RWPE2 (cell line): ENCODE results near the gene PACSIN2.

Experiments used
- ATAC-seq: fragments of 200-7000 bp; cut with Tn5 transposase; 3 replicates; pipeline ENCODE4 v1.9.1; 2021; ENCODE audit warnings: low read depth
- DNase-seq: peaks from one replicate; pipeline ENCODE4 v3.0.0-alpha.2; 2020; ENCODE audit warnings: low spot score
- H3K27ac ChIP-seq: fragments of 450-650 bp; 2 replicates; pipeline ENCODE4 v1.5.1; 2017; ENCODE audit warnings: mild to moderate bottlenecking; ENCODE audit not compliant: poor library complexity, severe bottlenecking
- H3K27me3 ChIP-seq: fragments of 250-450 bp; sonication (Bioruptor Pico); 2 replicates; pipeline ENCODE4 v1.5.1; 2021; ENCODE audit warnings: mild to moderate bottlenecking, moderate library complexity; ENCODE audit not compliant: insufficient read depth, poor library complexity, severe bottlenecking
- H3K36me3 ChIP-seq: fragments of 250-450 bp; sonication (Bioruptor Pico); 2 replicates; pipeline ENCODE4 v1.5.1; 2020; ENCODE audit warnings: low read depth, mild to moderate bottlenecking, moderate library complexity
- H3K4me1 ChIP-seq: fragments of 250-450 bp; sonication (Bioruptor Pico); 2 replicates; pipeline ENCODE4 v1.5.1; 2021; ENCODE audit warnings: mild to moderate bottlenecking, moderate library complexity; ENCODE audit not compliant: insufficient read depth, poor library complexity, severe bottlenecking
- H3K4me3 ChIP-seq: fragments of 250-450 bp; sonication (Bioruptor Pico); 2 replicates; pipeline ENCODE4 v1.5.1; 2021; ENCODE audit warnings: mild to moderate bottlenecking, moderate library complexity; ENCODE audit not compliant: severe bottlenecking
- H3K9me3 ChIP-seq: fragments of 250-450 bp; sonication (Bioruptor Pico); 2 replicates; pipeline ENCODE4 v1.5.1; 2021; ENCODE audit warnings: mild to moderate bottlenecking, moderate library complexity; ENCODE audit not compliant: severe bottlenecking
- CTCF ChIP-seq: fragments of 450-650 bp; IDR thresholded peaks from one replicate; pipeline ENCODE4 v1.5.1; 2017; ENCODE audit warnings: mild to moderate bottlenecking, moderate library complexity; ENCODE audit not compliant: poor library complexity, severe bottlenecking

PACSIN2 gene

GRCh38 chr22:42984397-42984796, 30.6 kb downstream of the PACSIN2 start:
- Histone ChIP-seq H3K9me3 (no peaks in the 10 kb centered on the region), H3K27me3 (no peaks in the 10 kb centered on the region), H3K36me3 (0 out of 2 replicates have a peak, but pooled peaks cover 5% of the 10 kb centered on the region), H3K27ac (peak overlapping the region; percentile 15), H3K4me1 (peaks cover 1% of the 10 kb centered on the region), H3K4me3 (no peak overlapping the region)
- TF ChIP-seq CTCF: no peak
- no peak for ATAC-seq
- DNase-seq: no peak

GRCh38 chr22:42983470-42983869, 31.5 kb downstream of the PACSIN2 start:
- no peak for ATAC-seq
- no peak overlapping the region for H3K4me3 ChIP-seq
- H3K36me3 ChIP-seq: 0 out of 2 replicates have a peak, but pooled peaks cover 5% of the 10 kb centered on the region
- peaks cover 10% of the 10 kb centered on the region for H3K4me1 ChIP-seq
- no peak for DNase-seq
- no peaks in the 10 kb centered on the region for H3K27me3 ChIP-seq
- no peak for TF ChIP-seq CTCF
- H3K9me3 ChIP-seq: no peaks in the 10 kb centered on the region
- no peak overlapping the region for H3K27ac ChIP-seq

GRCh38 chr22:42979606-42980005, 35.3 kb downstream of the PACSIN2 start:
- ATAC-seq: no peak
- H3K27ac ChIP-seq: peak overlapping the region; percentile 62
- H3K4me1 ChIP-seq: peaks cover 23% of the 10 kb centered on the region

GRCh38 chr22:42978453-42979103, 36.4 kb downstream of the PACSIN2 start:
- peaks cover 23% of the 10 kb centered on the region for H3K4me1 ChIP-seq
- no peak for DNase-seq
- H3K27ac ChIP-seq: peak overlapping the region; percentile 62
- TF ChIP-seq CTCF: no peak
- H3K36me3 ChIP-seq: no peaks in the 10 kb centered on the region
- H3K27me3 ChIP-seq: no peaks in the 10 kb centered on the region
- no peak overlapping the region for H3K4me3 ChIP-seq
- ATAC-seq: peak; percentile 80
- H3K9me3 ChIP-seq: no peaks in the 10 kb centered on the region

More at GRCh38 chr22:42979606-42980005, 35.3 kb downstream of the PACSIN2 start:
- TF ChIP-seq CTCF: no peak
- DNase-seq: no peak
- H3K4me3 ChIP-seq: no peak overlapping the region
- H3K36me3 ChIP-seq: no peaks in the 10 kb centered on the region
- no peaks in the 10 kb centered on the region for H3K9me3 ChIP-seq
- no peaks in the 10 kb centered on the region for H3K27me3 ChIP-seq

GRCh38 chr22:42977569-42977968, 37.4 kb downstream of the PACSIN2 start:
- DNase-seq: no peak
- Histone ChIP-seq H3K4me3 (no peak overlapping the region), H3K27ac (peak overlapping the region; percentile 62), H3K36me3 (no peaks in the 10 kb centered on the region), H3K9me3 (no peaks in the 10 kb centered on the region), H3K4me1 (peaks cover 23% of the 10 kb centered on the region), H3K27me3 (no peaks in the 10 kb centered on the region)
- ATAC-seq: no peak
- no peak for TF ChIP-seq CTCF
